Head of caudate nucleus (tissue), 42 donors: ENCODE measurements around the gene CCL18.
"Not testable (repeated sequence)": the region's sequence is repeated elsewhere in the genome, so short reads cannot be mapped to it uniquely, and the experiment has no call there.

Experiments used
- DNase-seq, 42 donors: peaks; one replicate each; pipeline versions ENCODE4 v3.0.0 to v3.0.0-alpha.2; 2020 to 2021; ENCODE audit warnings: mixed read lengths in 7 of 42
- intact Hi-C: fragments of 100-400 bp; cut with DNase I; formaldehyde crosslinking; loops from one replicate; pipeline ENCODE4 v1.15.0; 2022

Gene CCL18

GRCh38 chr17:36094232-36094631, 30.2 kb downstream of the CCL18 start:
- no peak for DNase-seq
- intact Hi-C loops = no loop called here

- DNase-seq = no peak
- intact Hi-C loops = no loop called here
These were observed 30.7 kb downstream of the CCL18 start for GRCh38 chr17:36094746-36095145.

GRCh38 chr17:36095992-36096391, 31.9 kb downstream of the CCL18 start:
- DNase-seq = no peak
- intact Hi-C loops = no loop called here

GRCh38 chr17:36099004-36099403, 34.9 kb downstream of the CCL18 start:
- intact Hi-C loops, DNase-seq: not testable (repeated sequence)

GRCh38 chr17:36103401-36103975, 39.4 kb downstream of the CCL18 start, which contains the start of gene CCL4:
CCL4 (plus strand) TSS chr17:36103827; CDS start chr17:36103906, 79 bp downstream.
- intact Hi-C loops = not testable (repeated sequence)
- DNase-seq = peak in 5 of 42 donors; percentile 13 to 43 (median 18)

GRCh38 chr17:36104246-36104645, 40.2 kb downstream of the CCL18 start:
- DNase-seq, intact Hi-C loops: not testable (repeated sequence)

- intact Hi-C loops = no loop called here
These were observed 40.7 kb downstream of the CCL18 start for GRCh38 chr17:36104701-36105181.

GRCh38 chr17:36105781-36106492, 41.9 kb downstream of the CCL18 start:
- DNase-seq = no peak
- intact Hi-C loops = no loop called here

More at GRCh38 chr17:36104701-36105181, 40.7 kb downstream of the CCL18 start:
- DNase-seq = no peak

- DNase-seq = no peak
These were observed 42.4 kb downstream of the CCL18 start for GRCh38 chr17:36106493-36106835.

GRCh38 chr17:36107660-36108059, 43.6 kb downstream of the CCL18 start:
- intact Hi-C loops = no loop called here
- no peak for DNase-seq

More at GRCh38 chr17:36106493-36106835, 42.4 kb downstream of the CCL18 start:
- intact Hi-C loops = no loop called here

- intact Hi-C loops, DNase-seq: not testable (repeated sequence)
These were observed 44.2 kb downstream of the CCL18 start for GRCh38 chr17:36108265-36108664.

- no peak for DNase-seq
- intact Hi-C loops = no loop called here
These were observed 47.0 kb downstream of the CCL18 start for GRCh38 chr17:36111068-36111490.

GRCh38 chr17:36112572-36112971, 48.5 kb downstream of the CCL18 start:
- intact Hi-C loops = no loop called here
- DNase-seq = no peak

- DNase-seq, intact Hi-C loops: not testable (repeated sequence)
These were observed 49.1 kb downstream of the CCL18 start for GRCh38 chr17:36113131-36113530.

- intact Hi-C loops, DNase-seq: not testable (repeated sequence)
These were observed 51.0 kb downstream of the CCL18 start for GRCh38 chr17:36114971-36115648.

- DNase-seq, intact Hi-C loops: not testable (repeated sequence)
These were observed 51.5 kb downstream of the CCL18 start for GRCh38 chr17:36115649-36115977.

GRCh38 chr17:36117505-36118382, 53.7 kb downstream of the CCL18 start:
- DNase-seq = no peak
- intact Hi-C loops = no loop called here

- intact Hi-C loops = no loop called here
- DNase-seq = no peak
These were observed 54.6 kb downstream of the CCL18 start for GRCh38 chr17:36118477-36119353.
